ENCODE results near the gene SLC6A1. TPM values are rescaled to one million over a fixed set of nuclear protein-coding genes. Genes with fewer than 3 reads are reported as not detected.

The SLC6A1 gene
- total RNA-seq, 2 donors from 2014 or later = 0.05 to 0.21 TPM

- Histone ChIP-seq H3K27ac (no peak overlapping the region), H3K4me3 (no peak overlapping the region), H3K9me3 (no peaks in the 10 kb centered on the region), H3K4me1 (no peaks in the 10 kb centered on the region), H3K9ac (ENCODE audit: low read depth in 2 of 2, low read length in 2 of 2) (no peak overlapping the region), H3K36me3 (no peaks in the 10 kb centered on the region), H3K27me3 (no peaks in the 10 kb centered on the region)
- no peak for DNase-seq
- intact Hi-C loops (cut with DNase I) = no loop called here
- TF ChIP-seq, protein P1, sequence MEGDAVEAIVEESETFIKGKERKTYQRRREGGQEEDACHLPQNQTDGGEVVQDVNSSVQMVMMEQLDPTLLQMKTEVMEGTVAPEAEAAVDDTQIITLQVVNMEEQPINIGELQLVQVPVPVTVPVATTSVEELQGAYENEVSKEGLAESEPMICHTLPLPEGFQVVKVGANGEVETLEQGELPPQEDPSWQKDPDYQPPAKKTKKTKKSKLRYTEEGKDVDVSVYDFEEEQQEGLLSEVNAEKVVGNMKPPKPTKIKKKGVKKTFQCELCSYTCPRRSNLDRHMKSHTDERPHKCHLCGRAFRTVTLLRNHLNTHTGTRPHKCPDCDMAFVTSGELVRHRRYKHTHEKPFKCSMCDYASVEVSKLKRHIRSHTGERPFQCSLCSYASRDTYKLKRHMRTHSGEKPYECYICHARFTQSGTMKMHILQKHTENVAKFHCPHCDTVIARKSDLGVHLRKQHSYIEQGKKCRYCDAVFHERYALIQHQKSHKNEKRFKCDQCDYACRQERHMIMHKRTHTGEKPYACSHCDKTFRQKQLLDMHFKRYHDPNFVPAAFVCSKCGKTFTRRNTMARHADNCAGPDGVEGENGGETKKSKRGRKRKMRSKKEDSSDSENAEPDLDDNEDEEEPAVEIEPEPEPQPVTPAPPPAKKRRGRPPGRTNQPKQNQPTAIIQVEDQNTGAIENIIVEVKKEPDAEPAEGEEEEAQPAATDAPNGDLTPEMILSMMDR (IDR thresholded peaks at IDR 0.05) = no peak
Observed at GRCh38 chr3:10961921-10962320, 30.6 kb upstream of the SLC6A1 start.

DNA sequence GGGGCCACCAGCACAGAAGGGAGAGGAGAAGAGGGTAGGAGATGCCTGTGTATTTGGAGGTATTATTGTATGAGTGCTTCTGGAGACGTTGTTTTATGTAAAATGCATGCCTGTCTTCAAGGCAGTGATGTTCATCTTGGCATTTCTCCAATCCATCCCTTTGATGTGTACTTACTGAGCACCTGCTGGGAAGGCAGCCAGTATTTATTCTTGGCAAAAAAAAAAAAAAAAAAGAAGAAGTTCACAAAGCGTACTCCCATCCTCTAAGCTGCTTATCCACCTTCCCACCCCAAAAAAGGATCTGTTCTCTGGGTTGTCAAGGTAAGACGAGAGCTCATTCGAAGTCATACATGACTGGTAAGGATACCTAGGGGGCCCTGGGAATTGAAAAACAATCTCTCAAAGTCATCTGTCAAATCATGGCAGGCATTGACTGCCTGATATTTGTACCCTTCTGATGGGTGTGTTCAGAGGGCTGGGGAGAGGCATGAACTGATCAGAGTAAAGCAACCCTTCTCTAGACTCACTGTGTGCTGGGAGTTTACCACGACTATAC, 30.0 kb upstream of the SLC6A1 start:
- no peaks in the 10 kb centered on the region for H3K27me3 ChIP-seq
- DNase-seq = no peak
- no peaks in the 10 kb centered on the region for H3K9me3 ChIP-seq
- H3K36me3 ChIP-seq = no peaks in the 10 kb centered on the region
- H3K4me3 ChIP-seq = no peak overlapping the region
- H3K4me1 ChIP-seq = no peaks in the 10 kb centered on the region
- TF ChIP-seq, protein P1 (IDR thresholded peaks at IDR 0.05) = no peak
- intact Hi-C loops (cut with DNase I) = no loop called here
- H3K27ac ChIP-seq = no peak overlapping the region
- H3K9ac ChIP-seq (ENCODE audit: low read depth in 2 of 2, low read length in 2 of 2) = no peak overlapping the region

DNA sequence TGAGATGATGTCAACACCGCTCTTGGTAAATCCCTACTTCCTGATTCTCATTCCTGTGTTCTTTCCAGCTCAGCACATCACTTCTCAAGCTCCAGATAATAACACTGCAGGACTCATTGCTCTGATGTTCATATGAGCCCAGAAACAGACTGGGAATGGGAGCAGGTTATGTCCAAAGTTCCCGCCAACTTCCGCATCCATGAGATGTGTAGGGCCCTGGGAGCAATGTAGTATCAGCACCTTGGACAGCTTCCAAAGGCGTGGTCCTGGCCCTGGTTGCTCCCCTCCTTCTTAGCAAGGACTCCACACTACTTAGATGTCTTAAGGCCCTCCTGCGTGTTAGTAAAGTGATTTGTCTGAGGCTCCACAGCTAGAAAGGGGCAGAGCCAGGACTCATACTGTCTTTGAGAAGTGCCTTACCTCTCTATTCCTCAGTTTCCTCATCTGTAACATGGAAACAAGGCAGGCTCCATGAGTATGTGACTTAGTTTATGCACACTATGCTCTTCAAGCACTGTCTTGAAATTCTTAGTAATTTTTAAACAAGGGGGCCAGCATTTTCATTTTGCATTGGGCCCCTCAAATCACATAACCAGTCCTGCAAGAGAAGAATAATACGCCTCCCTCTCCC, 27.9 kb upstream of the SLC6A1 start:
- H3K27ac ChIP-seq = no peak overlapping the region
- TF ChIP-seq, protein P1 (IDR thresholded peaks at IDR 0.05) = no peak
- DNase-seq = no peak
- no peak overlapping the region for H3K9ac ChIP-seq (ENCODE audit: low read depth in 2 of 2, low read length in 2 of 2)
- H3K9me3 ChIP-seq = no peaks in the 10 kb centered on the region
- H3K36me3 ChIP-seq = no peaks in the 10 kb centered on the region
- H3K27me3 ChIP-seq = no peaks in the 10 kb centered on the region
- intact Hi-C loops (cut with DNase I) = no loop called here
- H3K4me3 ChIP-seq = no peak overlapping the region
- H3K4me1 ChIP-seq = no peaks in the 10 kb centered on the region

GRCh38 chr3:10968401-10968800, 24.1 kb upstream of the SLC6A1 start:
- H3K27me3 ChIP-seq = no peaks in the 10 kb centered on the region
- intact Hi-C loops (cut with DNase I) = no loop called here

GRCh38 chr3:10970306-10970960, 22.1 kb upstream of the SLC6A1 start:
- Histone ChIP-seq H3K9me3 (no peaks in the 10 kb centered on the region), H3K36me3 (no peaks in the 10 kb centered on the region), H3K4me1 (no peaks in the 10 kb centered on the region), H3K27me3 (no peaks in the 10 kb centered on the region), H3K27ac (no peak overlapping the region), H3K9ac (ENCODE audit: low read depth in 2 of 2, low read length in 2 of 2) (no peak overlapping the region), H3K4me3 (no peak overlapping the region)
- TF ChIP-seq, protein P1 (IDR thresholded peaks at IDR 0.05) = no peak
- intact Hi-C loops (cut with DNase I) = no loop called here
- no peak for DNase-seq

More at GRCh38 chr3:10968401-10968800, 24.1 kb upstream of the SLC6A1 start:
- no peak for DNase-seq
- H3K27ac ChIP-seq = no peak overlapping the region
- H3K4me1 ChIP-seq = no peaks in the 10 kb centered on the region
- no peaks in the 10 kb centered on the region for H3K9me3 ChIP-seq
- H3K9ac ChIP-seq (ENCODE audit: low read depth in 2 of 2, low read length in 2 of 2) = no peak overlapping the region
- no peak overlapping the region for H3K4me3 ChIP-seq
- TF ChIP-seq, protein P1 (IDR thresholded peaks at IDR 0.05) = no peak
- no peaks in the 10 kb centered on the region for H3K36me3 ChIP-seq
